ENCODE data around the gene PRKAR2B.

The PRKAR2B gene

GRCh38 chr7:107170051-107170915 is 125.8 kb downstream of the PRKAR2B start:
- Histone ChIP-seq H3K4me1 (ENCODE audit: control insufficient read depth in 1 of 2, insufficient read depth in 1 of 2, low read depth in 1 of 2, low read length in 1 of 2) (peaks cover 24 to 45% of the 10 kb centered on the region in 2 experiments), H3K4me3 (ENCODE audit: low read depth in 1 of 2, low read length in 1 of 2) (peak overlapping the region; percentile 86 to 93), H3K36me3 (peaks cover 5% of the 10 kb centered on the region)

GRCh38 chr7:107171496-107171895 is 127.0 kb downstream of the PRKAR2B start:
- no peak overlapping the region for H3K27ac ChIP-seq

More at GRCh38 chr7:107170051-107170915, 125.8 kb downstream of the PRKAR2B start:
- Histone ChIP-seq H3K27ac (peak overlapping the region; percentile 99), H3K9me3 (no peaks in the 10 kb centered on the region), H3K27me3 (no peaks in the 10 kb centered on the region)
- no peak for TF ChIP-seq CTCF (IDR thresholded peaks at IDR 0.05)

GRCh38 chr7:107172276-107173032 is 127.9 kb downstream of the PRKAR2B start:
- no peak for TF ChIP-seq CTCF (IDR thresholded peaks at IDR 0.05)
- no peak overlapping the region for H3K4me3 ChIP-seq (ENCODE audit: low read depth in 1 of 2, low read length in 1 of 2)
- peak overlapping the region; percentile 35 for H3K27ac ChIP-seq
- H3K36me3 ChIP-seq, result peaks cover 5% of the 10 kb centered on the region
- no peaks in the 10 kb centered on the region for H3K27me3 ChIP-seq
- H3K4me1 ChIP-seq (ENCODE audit: control insufficient read depth in 1 of 2, insufficient read depth in 1 of 2, low read depth in 1 of 2, low read length in 1 of 2), result peaks cover 18 to 41% of the 10 kb centered on the region in 2 experiments
- H3K9me3 ChIP-seq, result no peaks in the 10 kb centered on the region

More at GRCh38 chr7:107171496-107171895, 127.0 kb downstream of the PRKAR2B start:
- Histone ChIP-seq H3K36me3 (peaks cover 5% of the 10 kb centered on the region), H3K27me3 (no peaks in the 10 kb centered on the region), H3K9me3 (no peaks in the 10 kb centered on the region), H3K4me1 (ENCODE audit: control insufficient read depth in 1 of 2, insufficient read depth in 1 of 2, low read depth in 1 of 2, low read length in 1 of 2) (peaks cover 24 to 45% of the 10 kb centered on the region in 2 experiments), H3K4me3 (ENCODE audit: low read depth in 1 of 2, low read length in 1 of 2) (no peak overlapping the region)
- TF ChIP-seq CTCF (IDR thresholded peaks at IDR 0.05), result no peak

- Histone ChIP-seq H3K4me3 (ENCODE audit: low read depth in 1 of 2, low read length in 1 of 2) (no peak overlapping the region), H3K9me3 (no peaks in the 10 kb centered on the region), H3K27ac (peak overlapping the region; percentile 35), H3K4me1 (ENCODE audit: control insufficient read depth in 1 of 2, insufficient read depth in 1 of 2, low read depth in 1 of 2, low read length in 1 of 2) (peaks cover 11 to 35% of the 10 kb centered on the region in 2 experiments), H3K27me3 (no peaks in the 10 kb centered on the region), H3K36me3 (peaks cover 5% of the 10 kb centered on the region)
- TF ChIP-seq CTCF (IDR thresholded peaks at IDR 0.05), result no peak
Measured at GRCh38 chr7:107173191-107173590, 128.7 kb downstream of the PRKAR2B start.

GRCh38 chr7:107173691-107174406 is 129.3 kb downstream of the PRKAR2B start:
- H3K9me3 ChIP-seq, result no peaks in the 10 kb centered on the region
- H3K4me1 ChIP-seq (ENCODE audit: control insufficient read depth in 1 of 2, insufficient read depth in 1 of 2, low read depth in 1 of 2, low read length in 1 of 2), result peaks cover 11 to 35% of the 10 kb centered on the region in 2 experiments
- no peaks in the 10 kb centered on the region for H3K27me3 ChIP-seq
- peaks cover 5% of the 10 kb centered on the region for H3K36me3 ChIP-seq
- no peak for TF ChIP-seq CTCF (IDR thresholded peaks at IDR 0.05)
- H3K4me3 ChIP-seq (ENCODE audit: low read depth in 1 of 2, low read length in 1 of 2), result no peak overlapping the region
- peak overlapping the region; percentile 35 for H3K27ac ChIP-seq

All from neutrophil (primary cell).